ENCODE measurements around the gene ALDH1B1. TPM values are rescaled to one million over a fixed set of nuclear protein-coding genes. Genes with fewer than 3 reads are reported as not detected.
"Not testable (repeated sequence)": the region's sequence is repeated elsewhere in the genome, so short reads cannot be mapped to it uniquely, and the experiment has no call there.

ALDH1B1 gene
- polyA plus RNA-seq, 3 donors from 2014 or later, result 8.8 to 14.2 (median 10.9) TPM

DNA sequence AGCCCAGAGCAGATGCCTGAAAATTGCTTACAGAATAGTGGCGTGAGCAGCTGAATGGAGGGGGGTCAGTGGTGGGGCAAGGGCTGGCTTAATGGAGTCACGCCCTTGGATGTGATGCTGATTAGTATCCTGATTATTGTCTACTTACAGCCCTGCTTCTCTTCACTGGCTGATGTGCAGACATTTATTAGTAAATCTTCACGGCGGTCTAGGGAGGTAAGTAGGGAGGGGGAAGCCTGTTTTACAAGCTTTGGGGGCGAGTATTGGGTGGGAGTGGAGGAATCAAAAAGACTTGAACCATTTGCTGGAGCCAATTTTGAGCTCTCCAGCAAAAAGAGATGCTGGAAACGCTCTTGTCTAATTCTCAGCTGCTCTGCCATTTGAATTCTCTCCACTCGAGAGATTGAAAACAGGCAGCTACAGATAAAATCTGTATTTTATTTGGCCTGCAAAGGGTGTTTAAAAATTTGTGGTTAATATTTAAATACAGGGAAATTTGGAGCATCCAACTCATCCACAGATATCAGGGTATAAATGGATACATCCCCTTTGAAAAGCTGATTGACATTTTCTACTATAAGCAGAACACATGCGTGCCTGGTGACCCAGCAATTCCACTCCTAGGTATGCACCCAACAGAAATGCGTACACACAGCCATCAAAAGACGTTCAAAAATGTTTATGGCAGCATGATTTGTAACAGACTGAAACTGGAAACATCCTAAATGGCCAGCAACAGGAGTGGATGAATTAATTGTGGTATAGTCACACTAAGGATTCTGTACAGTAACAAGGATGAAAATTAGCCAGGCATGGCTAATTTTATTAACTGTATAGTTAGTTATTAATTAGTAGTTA is 19.5 kb upstream of the ALDH1B1 start:
- Mint-ChIP-seq H3K27ac (no peak overlapping the region), H3K27me3 (ENCODE audit: low read depth in 3 of 3) (peaks cover 0 to 6% (median 2%) of the 10 kb centered on the region in 3 donors), H3K4me3 (no peak overlapping the region), H3K9me3 (no peaks in the 10 kb centered on the region), H3K4me1 (no peaks in the 10 kb centered on the region), H3K36me3 (no peaks in the 10 kb centered on the region)
- no peak for DNase-seq

DNA sequence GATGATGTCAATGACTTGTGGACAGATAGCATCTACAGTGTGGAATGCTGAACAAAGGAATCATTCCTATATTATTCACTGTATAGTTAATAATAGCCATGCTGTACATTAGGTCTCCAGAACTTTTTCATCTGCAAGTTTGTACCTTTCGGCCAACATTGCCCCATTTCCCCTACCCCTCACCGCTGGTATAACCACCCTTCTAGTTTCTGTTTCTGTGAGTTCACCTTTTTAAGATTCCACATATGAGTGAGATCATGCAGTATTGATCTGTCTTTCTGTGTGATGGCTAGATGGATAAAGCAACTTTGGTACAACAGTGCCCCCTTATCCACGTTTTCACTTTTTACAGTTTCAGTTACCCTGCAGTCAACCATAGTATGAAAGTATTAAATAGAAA is 18.8 kb upstream of the ALDH1B1 start:
- no peak overlapping the region for H3K4me3 Mint-ChIP-seq
- peaks cover 0 to 6% (median 2%) of the 10 kb centered on the region in 3 donors for H3K27me3 Mint-ChIP-seq (ENCODE audit: low read depth in 3 of 3)
- H3K36me3 Mint-ChIP-seq, result no peaks in the 10 kb centered on the region
- H3K27ac Mint-ChIP-seq, result no peak overlapping the region
- no peaks in the 10 kb centered on the region for H3K9me3 Mint-ChIP-seq
- no peak for DNase-seq
- no peaks in the 10 kb centered on the region for H3K4me1 Mint-ChIP-seq

DNA sequence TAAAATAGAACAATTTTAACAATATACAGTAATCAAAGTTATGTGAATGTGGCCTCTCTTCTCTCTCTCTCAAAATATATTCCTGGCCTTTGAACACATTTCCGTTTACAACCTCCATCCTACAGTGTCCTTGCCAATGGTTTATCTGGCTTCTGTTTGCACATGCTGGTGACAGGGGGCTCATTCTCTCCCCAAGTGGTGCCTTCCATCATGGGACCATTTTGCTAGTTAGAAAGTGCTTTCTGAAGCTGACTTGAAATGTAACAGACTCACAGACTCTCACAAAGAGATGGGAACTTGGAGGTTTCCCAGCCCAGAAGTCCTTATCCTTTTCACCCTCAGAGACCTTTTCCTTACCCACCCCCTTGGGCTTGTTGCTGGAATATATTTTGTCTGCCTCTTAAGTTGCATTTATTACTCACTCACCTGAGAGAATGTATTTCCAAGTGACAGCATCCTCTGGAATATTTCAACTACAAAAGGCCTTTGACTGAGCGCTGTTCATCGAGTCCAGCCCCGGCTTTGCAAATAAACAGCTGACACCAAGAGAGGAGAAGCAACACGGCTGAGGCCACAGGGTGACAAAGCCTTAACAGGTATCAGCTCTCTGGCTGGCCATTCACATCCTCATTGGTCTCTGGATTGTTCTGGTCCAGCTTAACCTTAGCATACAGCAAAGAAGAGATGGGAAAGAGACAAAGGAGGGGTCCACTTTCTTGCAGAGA is 17.5 kb upstream of the ALDH1B1 start:
- H3K27me3 Mint-ChIP-seq (ENCODE audit: low read depth in 3 of 3), result peaks cover 0 to 7% (median under 1%) of the 10 kb centered on the region in 3 donors
- H3K36me3 Mint-ChIP-seq, result no peaks in the 10 kb centered on the region
- H3K27ac Mint-ChIP-seq, result no peak overlapping the region
- no peak for DNase-seq
- no peaks in the 10 kb centered on the region for H3K9me3 Mint-ChIP-seq
- H3K4me1 Mint-ChIP-seq, result no peaks in the 10 kb centered on the region
- H3K4me3 Mint-ChIP-seq, result no peak overlapping the region

DNA sequence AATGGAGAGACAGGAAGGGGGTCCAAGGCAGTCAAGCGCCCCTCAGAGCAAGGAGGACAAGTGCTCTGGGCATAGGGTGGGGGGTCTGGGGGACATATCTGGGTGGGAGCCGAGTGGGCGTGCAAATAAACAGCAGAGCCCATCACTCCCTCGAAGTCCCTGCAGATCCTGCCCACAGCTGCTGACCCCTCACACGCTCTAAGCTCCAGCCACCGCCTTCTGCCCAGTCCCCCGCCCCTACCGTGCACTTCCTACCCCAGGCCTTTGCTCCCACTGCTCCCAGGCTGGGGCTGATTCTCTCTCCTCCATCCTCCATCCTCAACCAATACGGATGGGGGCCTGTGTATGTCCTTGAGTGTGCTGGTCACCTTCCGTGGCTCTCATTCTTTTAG is 16.9 kb upstream of the ALDH1B1 start:
- no peaks in the 10 kb centered on the region for H3K36me3 Mint-ChIP-seq
- H3K4me1 Mint-ChIP-seq, result no peaks in the 10 kb centered on the region
- H3K27me3 Mint-ChIP-seq (ENCODE audit: low read depth in 3 of 3), result peaks cover 0 to 7% (median 2%) of the 10 kb centered on the region in 3 donors
- DNase-seq, result no peak
- H3K9me3 Mint-ChIP-seq, result no peaks in the 10 kb centered on the region
- no peak overlapping the region for H3K4me3 Mint-ChIP-seq
- H3K27ac Mint-ChIP-seq, result no peak overlapping the region

DNA sequence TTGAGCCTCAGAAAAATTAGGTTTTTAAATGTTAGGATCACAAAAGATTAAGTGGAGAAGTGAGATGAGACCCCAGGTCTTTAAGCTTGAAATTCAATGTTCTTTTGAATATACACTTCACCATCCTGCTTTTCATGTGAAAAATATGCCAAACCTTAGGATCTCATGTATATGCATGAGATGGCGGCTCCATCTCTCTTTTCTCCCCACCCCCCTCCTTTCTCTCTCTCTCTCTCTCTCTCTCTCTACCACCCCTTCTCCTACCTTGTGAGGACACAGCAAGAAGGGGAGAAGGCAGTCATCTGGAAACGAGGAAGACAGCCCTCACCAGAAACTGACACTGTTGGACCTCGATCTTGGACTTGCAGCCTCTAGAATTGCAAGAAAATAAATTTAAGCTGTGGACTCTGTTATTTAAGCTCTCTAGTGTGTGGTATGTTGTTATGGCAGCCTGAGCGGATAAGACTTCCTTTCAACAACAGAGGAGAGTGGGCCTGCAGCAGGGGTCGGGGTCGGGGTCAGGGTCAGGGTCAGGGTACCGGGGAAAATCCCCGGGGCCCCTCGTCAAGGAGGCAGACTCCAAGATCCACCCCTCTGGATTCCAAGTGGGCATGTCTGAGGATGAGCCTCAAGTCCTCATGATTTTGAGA is 16.4 kb upstream of the ALDH1B1 start:
- no peaks in the 10 kb centered on the region for H3K9me3 Mint-ChIP-seq
- H3K4me3 Mint-ChIP-seq, result no peak overlapping the region
- H3K36me3 Mint-ChIP-seq, result no peaks in the 10 kb centered on the region
- no peak overlapping the region for H3K27ac Mint-ChIP-seq
- H3K27me3 Mint-ChIP-seq (ENCODE audit: low read depth in 3 of 3), result peaks cover 0 to 5% (median 2%) of the 10 kb centered on the region in 3 donors
- no peak for DNase-seq
- no peaks in the 10 kb centered on the region for H3K4me1 Mint-ChIP-seq

DNA sequence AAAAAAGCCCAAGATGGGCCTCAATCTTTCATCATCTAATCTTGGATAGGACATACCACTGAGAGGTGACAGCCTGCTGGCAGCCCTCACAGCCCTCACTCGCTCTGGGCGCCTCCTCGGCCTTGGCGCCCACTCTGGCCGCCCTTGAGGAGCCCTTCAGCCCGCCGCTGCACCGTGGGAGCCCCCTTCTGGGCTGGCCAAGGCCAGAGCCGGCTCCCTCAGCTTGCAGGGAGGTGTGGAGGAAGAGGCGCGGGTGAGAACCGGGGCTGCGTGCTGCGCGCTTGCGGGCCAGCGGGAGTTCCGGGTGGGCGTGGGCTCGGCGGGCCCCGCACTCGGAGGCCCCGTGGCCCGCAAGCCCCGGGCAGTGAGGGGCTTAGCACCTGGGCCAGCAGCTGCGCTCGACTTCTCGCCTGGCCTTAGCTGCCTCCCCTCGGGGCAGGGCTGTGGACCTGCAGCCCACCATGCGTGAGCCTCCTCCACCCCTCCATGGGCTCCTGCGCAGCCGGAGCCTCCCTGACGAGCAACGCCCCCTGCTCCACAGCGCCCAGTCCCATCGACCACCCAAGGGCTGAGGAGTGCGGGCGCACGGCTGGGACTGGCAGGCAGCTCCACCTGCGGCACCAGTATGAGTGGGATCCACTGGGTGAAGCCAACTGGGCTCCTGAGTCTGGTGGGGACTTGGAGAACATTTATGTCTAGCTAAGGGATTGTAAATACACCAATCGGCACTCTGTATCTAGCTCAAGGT is 15.0 kb upstream of the ALDH1B1 start:
- H3K27ac Mint-ChIP-seq; H3K4me1 Mint-ChIP-seq; H3K36me3 Mint-ChIP-seq; DNase-seq; H3K27me3 Mint-ChIP-seq (ENCODE audit: low read depth in 3 of 3); H3K4me3 Mint-ChIP-seq; H3K9me3 Mint-ChIP-seq: not testable (repeated sequence)

DNA sequence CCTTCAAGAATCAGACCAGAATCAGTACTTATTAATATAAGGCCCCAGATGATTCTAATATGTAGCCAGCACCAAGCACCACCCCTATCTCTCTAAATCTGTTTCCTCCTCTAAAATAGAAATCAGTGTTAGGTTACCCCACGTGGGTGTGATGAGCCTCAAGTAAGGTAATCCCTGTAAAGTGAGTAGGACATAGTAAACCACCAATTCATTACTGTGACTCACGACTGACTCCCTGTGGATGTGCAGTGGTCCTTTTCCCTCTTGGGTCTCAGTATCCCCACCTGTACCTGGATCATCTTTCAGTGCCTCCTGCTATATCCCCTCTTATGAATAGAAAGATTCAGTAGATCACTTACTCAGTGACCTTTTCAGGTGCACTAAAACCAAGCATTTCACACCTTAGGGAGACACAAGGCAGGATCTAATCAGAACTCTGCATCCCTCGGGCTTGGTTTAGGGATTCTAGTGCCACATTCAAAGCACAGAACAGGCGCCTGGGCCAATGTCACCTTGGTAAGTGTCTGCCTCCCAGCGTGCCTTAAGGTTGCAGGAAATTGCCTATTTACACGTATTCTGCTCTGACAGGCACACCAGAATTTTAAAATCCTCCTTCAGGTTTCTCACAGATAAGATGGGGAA is 12.2 kb upstream of the ALDH1B1 start:
- Mint-ChIP-seq H3K9me3 (no peaks in the 10 kb centered on the region), H3K27me3 (ENCODE audit: low read depth in 3 of 3) (peaks cover 0 to 11% (median 3%) of the 10 kb centered on the region in 3 donors), H3K27ac (no peak overlapping the region), H3K4me1 (no peaks in the 10 kb centered on the region), H3K4me3 (no peak overlapping the region), H3K36me3 (no peaks in the 10 kb centered on the region)
- DNase-seq, result no peak

DNA sequence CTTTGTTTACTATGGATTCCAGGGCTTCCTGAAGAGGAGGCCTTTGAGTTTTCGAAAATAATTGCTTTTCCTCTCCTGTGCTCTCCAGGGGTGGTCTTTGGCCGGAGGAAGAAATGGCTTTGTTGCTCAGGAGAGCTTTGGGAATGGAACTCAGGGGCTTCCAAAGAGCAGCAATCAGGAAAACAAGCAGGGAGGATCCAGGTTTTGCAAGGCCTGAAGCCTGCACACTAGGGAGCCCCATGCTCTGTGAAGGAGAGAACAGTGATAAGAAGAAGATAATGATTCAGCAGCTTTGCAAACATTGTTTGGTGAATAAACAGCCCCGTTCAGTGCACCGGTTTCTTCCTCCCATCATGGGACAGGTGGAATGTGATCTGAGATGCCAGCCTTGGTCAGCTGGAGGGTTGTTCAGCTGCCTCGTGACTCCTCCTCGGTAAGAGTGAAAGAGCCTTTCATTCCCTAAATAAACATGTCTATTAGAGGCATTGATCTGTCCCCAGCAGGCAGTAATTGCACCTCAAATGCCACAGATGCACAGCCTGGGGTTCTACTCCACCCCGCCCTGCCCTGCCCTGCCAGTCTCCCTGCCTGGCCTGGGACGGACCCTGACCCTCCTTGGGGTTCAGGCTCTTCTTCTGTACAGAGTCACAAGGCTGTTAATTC is 11.5 kb upstream of the ALDH1B1 start:
- DNase-seq, result no peak
- peaks cover 0 to 11% (median 1%) of the 10 kb centered on the region in 3 donors for H3K27me3 Mint-ChIP-seq (ENCODE audit: low read depth in 3 of 3)
- H3K9me3 Mint-ChIP-seq, result no peaks in the 10 kb centered on the region
- H3K4me1 Mint-ChIP-seq, result no peaks in the 10 kb centered on the region
- no peak overlapping the region for H3K27ac Mint-ChIP-seq
- H3K36me3 Mint-ChIP-seq, result no peaks in the 10 kb centered on the region
- no peak overlapping the region for H3K4me3 Mint-ChIP-seq

DNA sequence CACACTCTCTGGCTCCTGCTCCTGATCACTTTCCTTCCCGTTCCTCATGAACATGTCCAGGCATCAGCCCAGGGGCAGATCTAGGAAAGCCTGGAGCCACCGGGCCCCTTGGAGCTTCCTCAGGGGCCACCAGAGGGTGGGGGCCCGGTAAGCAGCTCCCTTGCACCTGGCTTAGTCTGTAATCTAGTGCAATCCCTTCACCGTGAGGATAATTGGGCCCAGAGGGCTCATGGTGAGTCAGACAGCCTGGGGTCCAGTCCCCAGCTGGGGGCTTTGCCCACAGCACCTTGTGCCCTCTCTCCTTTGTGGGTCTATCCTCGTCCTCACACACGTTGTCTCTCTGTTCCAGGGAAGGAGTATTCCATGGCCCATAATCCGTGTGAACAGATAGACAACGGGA is 10.4 kb upstream of the ALDH1B1 start:
- peaks cover 0 to 11% (median 1%) of the 10 kb centered on the region in 3 donors for H3K27me3 Mint-ChIP-seq (ENCODE audit: low read depth in 3 of 3)
- DNase-seq, result no peak
- H3K4me1 Mint-ChIP-seq, result no peaks in the 10 kb centered on the region
- no peaks in the 10 kb centered on the region for H3K36me3 Mint-ChIP-seq
- no peak overlapping the region for H3K4me3 Mint-ChIP-seq
- H3K27ac Mint-ChIP-seq, result no peak overlapping the region
- no peaks in the 10 kb centered on the region for H3K9me3 Mint-ChIP-seq

DNA sequence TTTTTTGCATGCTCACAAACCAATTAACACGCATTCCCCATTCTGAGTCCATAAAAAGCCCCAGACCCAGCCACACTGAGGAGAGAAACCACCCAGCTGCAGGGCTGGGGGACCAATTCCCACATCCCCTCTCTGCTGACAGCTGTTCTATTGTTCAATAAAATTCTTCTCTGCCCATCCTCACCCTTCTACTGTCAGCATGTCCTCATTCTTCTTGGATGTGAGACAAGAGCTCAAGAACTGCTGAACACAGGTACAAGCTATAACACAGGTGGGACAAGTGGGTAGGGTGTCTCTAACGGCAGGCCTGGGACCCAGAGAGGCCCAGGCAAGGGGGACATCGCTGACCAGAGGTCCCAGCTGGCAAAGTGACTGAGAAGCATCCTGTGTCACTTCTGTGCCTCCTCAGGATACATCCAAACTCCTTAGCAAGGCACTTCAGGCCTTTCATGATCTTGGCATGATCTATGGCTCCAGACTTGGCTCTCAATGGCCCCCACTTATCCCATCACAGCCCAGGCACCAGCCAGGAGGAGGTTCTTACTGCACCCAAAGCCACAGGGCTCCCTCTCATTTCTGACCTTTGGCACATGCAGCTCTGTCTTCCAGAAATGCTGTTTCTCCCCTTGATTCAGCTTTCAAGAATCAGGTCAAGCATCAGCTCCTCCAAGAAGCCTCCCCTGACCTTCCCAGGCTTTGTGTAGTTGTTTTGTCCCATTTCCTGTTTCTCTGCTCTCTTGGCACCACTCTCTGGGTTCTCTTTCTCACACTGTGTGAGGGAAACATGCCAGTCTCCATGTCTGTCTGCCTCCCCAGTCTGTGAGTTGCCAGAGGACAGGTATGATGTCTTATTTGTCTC is 7.3 kb upstream of the ALDH1B1 start:
- Mint-ChIP-seq H3K27ac (no peak overlapping the region), H3K4me1 (no peaks in the 10 kb centered on the region), H3K27me3 (ENCODE audit: low read depth in 3 of 3) (peaks cover 0 to 14% (median 2%) of the 10 kb centered on the region in 3 donors), H3K9me3 (no peaks in the 10 kb centered on the region), H3K36me3 (no peaks in the 10 kb centered on the region), H3K4me3 (no peak overlapping the region)
- no peak for DNase-seq

DNA sequence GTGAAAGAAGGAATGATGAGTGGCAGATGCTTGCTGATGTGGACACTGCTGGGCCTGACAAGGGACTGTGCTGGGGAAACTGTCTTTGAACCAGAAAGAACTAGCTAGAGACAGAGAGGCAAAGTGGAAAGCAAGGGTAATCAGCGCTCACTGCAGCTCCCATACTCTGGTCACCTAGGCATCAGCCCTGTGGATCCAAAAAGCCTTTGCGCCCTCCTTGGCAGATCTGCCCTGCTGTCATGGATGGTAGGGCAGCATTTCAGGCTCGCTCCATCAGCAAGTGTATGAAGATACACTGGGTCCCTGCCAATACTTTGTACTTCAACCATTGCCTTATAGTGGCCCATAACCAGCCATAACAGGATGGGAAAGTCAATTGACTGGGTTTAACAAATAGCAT is 6.6 kb upstream of the ALDH1B1 start:
- peaks cover 0 to 12% (median 2%) of the 10 kb centered on the region in 3 donors for H3K27me3 Mint-ChIP-seq (ENCODE audit: low read depth in 3 of 3)

DNA sequence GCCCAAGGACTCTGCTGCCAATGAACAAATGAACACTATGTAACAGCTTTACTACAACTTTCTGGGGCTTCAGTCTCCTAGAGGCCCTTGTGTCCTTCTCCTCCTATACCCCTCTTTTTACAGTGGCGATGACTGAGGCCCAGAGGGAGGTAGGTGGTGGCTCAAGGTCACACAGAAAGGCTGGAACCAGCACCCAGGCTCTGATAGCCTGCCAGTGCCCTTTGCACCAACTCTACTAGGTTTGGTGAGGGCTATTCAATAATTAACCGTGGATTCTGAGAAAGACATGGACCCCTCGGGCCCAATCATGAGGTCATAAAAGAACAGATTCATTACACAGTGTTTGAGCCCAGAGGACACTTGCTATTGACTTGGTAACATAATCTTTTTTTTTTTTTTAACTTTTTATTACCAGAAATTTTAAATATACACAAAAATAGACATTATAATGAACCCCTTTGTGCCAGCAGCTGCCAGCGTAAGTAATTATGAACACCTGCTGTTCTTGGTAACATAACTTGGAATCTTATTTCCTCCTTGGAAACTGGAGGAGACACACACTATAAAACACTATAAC is 6.1 kb upstream of the ALDH1B1 start:
- Mint-ChIP-seq H3K27ac (no peak overlapping the region), H3K36me3 (no peaks in the 10 kb centered on the region)

More for the DNA sequence above, 6.6 kb upstream of the ALDH1B1 start:
- H3K27ac Mint-ChIP-seq, result no peak overlapping the region
- H3K4me3 Mint-ChIP-seq, result no peak overlapping the region
- no peak for DNase-seq
- H3K4me1 Mint-ChIP-seq, result no peaks in the 10 kb centered on the region
- no peaks in the 10 kb centered on the region for H3K36me3 Mint-ChIP-seq
- H3K9me3 Mint-ChIP-seq, result no peaks in the 10 kb centered on the region

More for the DNA sequence above, 6.1 kb upstream of the ALDH1B1 start:
- H3K9me3 Mint-ChIP-seq, result no peaks in the 10 kb centered on the region
- DNase-seq, result no peak
- H3K4me1 Mint-ChIP-seq, result no peaks in the 10 kb centered on the region
- peaks cover 1 to 12% (median 2%) of the 10 kb centered on the region in 3 donors for H3K27me3 Mint-ChIP-seq (ENCODE audit: low read depth in 3 of 3)
- H3K4me3 Mint-ChIP-seq, result no peak overlapping the region
